Stimulated activated CD4-positive, alpha-beta T cell treated with anti-CD3 and anti-CD28 coated beads, Interleukin-15, amount 100 ng/mL, for 24 hours (primary cell): ENCODE results near the gene KCNQ4.
A peak's percentile ranks its signal among the peaks of the same experiment; 100 is the strongest.

ENCODE experiments used
- DNase-seq: peaks from one replicate; pipeline ENCODE4 v3.0.0-alpha.2; 2020

KCNQ4 gene

GRCh38 chr1:40872276-40872675 lies 88.7 kb downstream of the KCNQ4 start:
- no peak for DNase-seq

GRCh38 chr1:40873863-40874472 lies 90.4 kb downstream of the KCNQ4 start:
- DNase-seq, result no peak

- no peak for DNase-seq
These were observed 92.8 kb downstream of the KCNQ4 start for GRCh38 chr1:40876436-40876761.

GRCh38 chr1:40876891-40877290 lies 93.3 kb downstream of the KCNQ4 start:
- DNase-seq, result no peak

GRCh38 chr1:40877698-40878097 lies 94.1 kb downstream of the KCNQ4 start:
- peak; percentile 44 for DNase-seq

- no peak for DNase-seq
These were observed 95.3 kb downstream of the KCNQ4 start for GRCh38 chr1:40878906-40879305.

GRCh38 chr1:40879482-40880175 lies 96.0 kb downstream of the KCNQ4 start:
- no peak for DNase-seq

- DNase-seq, result no peak
These were observed 97.4 kb downstream of the KCNQ4 start for GRCh38 chr1:40880813-40881549.

- no peak for DNase-seq
These were observed 100.6 kb downstream of the KCNQ4 start for GRCh38 chr1:40884055-40884795.

- no peak for DNase-seq
These were observed 102.9 kb downstream of the KCNQ4 start for GRCh38 chr1:40886318-40887011.

- DNase-seq, result no peak
These were observed 103.4 kb downstream of the KCNQ4 start for GRCh38 chr1:40887012-40887378.

GRCh38 chr1:40887652-40888051 lies 104.1 kb downstream of the KCNQ4 start:
- no peak for DNase-seq
